Panc1 (cell line): ENCODE data around the gene NAGPA.

ENCODE experiments used
- CTCF ChIP-seq: fragments of 450-650 bp; IDR thresholded peaks from 2 replicates; pipeline ENCODE4 v1.5.1; 2017; ENCODE audit warnings: mild to moderate bottlenecking
- POLR2AphosphoS5 ChIP-seq: IDR thresholded peaks from 2 replicates; pipeline ENCODE4 v1.6.1; 2012; ENCODE audit warnings: mild to moderate bottlenecking, low read depth, low read length, moderate library complexity
- TCF7L2 ChIP-seq: IDR thresholded peaks from 2 replicates; pipeline ENCODE4 v1.6.1; 2011; ENCODE audit warnings: mild to moderate bottlenecking, low read depth, low read length, inconsistent platforms

GRCh38 chr16:5016967-5017677 lies 16.6 kb downstream of the NAGPA start:
- TF ChIP-seq CTCF (no peak), POLR2AphosphoS5 (no peak), TCF7L2 (no peak)
